NOMO-1 treated with DMSO at 0.1 percent for 48 hours (cell line): ENCODE results near the gene CCNQ.

ENCODE experiments used
- DNase-seq: peaks from one replicate; lab custom pipeline; 2025; ENCODE audit not compliant: unreplicated experiment; lab: John Stamatoyannopoulos, UW

The CCNQ gene

GRCh38 chrX:153637121-153638040 is 38.4 kb upstream of the CCNQ start:
- DNase-seq, result no peak

- no peak for DNase-seq
Observed at GRCh38 chrX:153636716-153637115, 37.8 kb upstream of the CCNQ start.

GRCh38 chrX:153635788-153636668 is 37.1 kb upstream of the CCNQ start:
- peak; percentile 19 for DNase-seq

- DNase-seq, result no peak
Observed at GRCh38 chrX:153635388-153635787, 36.4 kb upstream of the CCNQ start.

GRCh38 chrX:153634832-153635231 is 35.9 kb upstream of the CCNQ start:
- no peak for DNase-seq

GRCh38 chrX:153634236-153634635 is 35.3 kb upstream of the CCNQ start:
- DNase-seq, result no peak

GRCh38 chrX:153633607-153634180 is 34.8 kb upstream of the CCNQ start:
- DNase-seq, result no peak

- no peak for DNase-seq
Observed at GRCh38 chrX:153633048-153633447, 34.1 kb upstream of the CCNQ start.

- no peak for DNase-seq
Observed at GRCh38 chrX:153632595-153632946, 33.6 kb upstream of the CCNQ start.

- DNase-seq, result no peak
Observed at GRCh38 chrX:153631907-153632594, 33.1 kb upstream of the CCNQ start.

GRCh38 chrX:153631346-153631745 is 32.4 kb upstream of the CCNQ start:
- DNase-seq, result no peak

GRCh38 chrX:153628665-153629064 is 29.7 kb upstream of the CCNQ start:
- DNase-seq, result no peak

- DNase-seq, result no peak
Observed at GRCh38 chrX:153628129-153628528, 29.2 kb upstream of the CCNQ start.

- DNase-seq, result no peak
Observed at GRCh38 chrX:153627675-153628111, 28.8 kb upstream of the CCNQ start.

- no peak for DNase-seq
Observed at GRCh38 chrX:153626863-153627674, 28.1 kb upstream of the CCNQ start.

- DNase-seq, result no peak
Observed at GRCh38 chrX:153626025-153626633, 27.2 kb upstream of the CCNQ start.

GRCh38 chrX:153625271-153626024 is 26.5 kb upstream of the CCNQ start:
- DNase-seq, result no peak

- no peak for DNase-seq
Observed at GRCh38 chrX:153624196-153625091, 25.5 kb upstream of the CCNQ start.
